ENCODE results near the gene MKRN2OS.

Gene MKRN2OS

GRCh38 chr3:12582730-12583129 is 37.4 kb upstream of the MKRN2OS start:
- TF ChIP-seq NFIC (IDR thresholded peaks at IDR 0.05): no peak
- TF ChIP-seq YY1 (IDR thresholded peaks at IDR 0.05; ENCODE audit: low read depth): no peak

- no peak for TF ChIP-seq YY1 (IDR thresholded peaks at IDR 0.05; ENCODE audit: low read depth)
- TF ChIP-seq TEAD4 (IDR thresholded peaks at IDR 0.05): no peak
- no peak for TF ChIP-seq EP300 (IDR thresholded peaks at IDR 0.05; ENCODE audit: borderline replicate concordance)
- TF ChIP-seq TCF12 (IDR thresholded peaks at IDR 0.05; ENCODE audit: low read depth): no peak
These were observed 34.6 kb upstream of the MKRN2OS start for GRCh38 chr3:12579905-12580304.

GRCh38 chr3:12579456-12579855 is 34.2 kb upstream of the MKRN2OS start:
- TF ChIP-seq TCF12 (IDR thresholded peaks at IDR 0.05; ENCODE audit: low read depth): no peak
- TF ChIP-seq EP300 (IDR thresholded peaks at IDR 0.05; ENCODE audit: borderline replicate concordance): no peak
- no peak for TF ChIP-seq TEAD4 (IDR thresholded peaks at IDR 0.05)
- no peak for TF ChIP-seq MAX (IDR thresholded peaks at IDR 0.05)
- TF ChIP-seq CEBPB (IDR thresholded peaks at IDR 0.05): no peak
- TF ChIP-seq YY1 (IDR thresholded peaks at IDR 0.05; ENCODE audit: low read depth): no peak
- no peak for TF ChIP-seq ZBTB7A (IDR thresholded peaks at IDR 0.05; ENCODE audit: low read depth)
- TF ChIP-seq TAF1 (IDR thresholded peaks at IDR 0.05; ENCODE audit: low read depth): no peak

- TF ChIP-seq CREB1 (IDR thresholded peaks at IDR 0.05; ENCODE audit: low read depth) (no peak), EP300 (IDR thresholded peaks at IDR 0.05; ENCODE audit: borderline replicate concordance) (no peak), TEAD4 (IDR thresholded peaks at IDR 0.05) (no peak), NFIC (IDR thresholded peaks at IDR 0.05) (no peak), YY1 (IDR thresholded peaks at IDR 0.05; ENCODE audit: low read depth) (no peak), ZBTB7A (IDR thresholded peaks at IDR 0.05; ENCODE audit: low read depth) (no peak), USF1 (IDR thresholded peaks at IDR 0.05) (no peak), RAD21 (IDR thresholded peaks at IDR 0.05; ENCODE audit: low read depth) (no peak), TCF12 (IDR thresholded peaks at IDR 0.05; ENCODE audit: low read depth) (no peak), REST (IDR thresholded peaks at IDR 0.05; ENCODE audit: low read depth) (no peak), EGR1 (IDR thresholded peaks at IDR 0.05) (no peak), TAF1 (IDR thresholded peaks at IDR 0.05; ENCODE audit: low read depth) (no peak), CEBPB (IDR thresholded peaks at IDR 0.05) (no peak)
These were observed 33.4 kb upstream of the MKRN2OS start for GRCh38 chr3:12578742-12579141.

GRCh38 chr3:12577379-12577778 is 32.1 kb upstream of the MKRN2OS start:
- TF ChIP-seq RAD21 (IDR thresholded peaks at IDR 0.05; ENCODE audit: low read depth): no peak
- no peak for TF ChIP-seq EGR1 (IDR thresholded peaks at IDR 0.05)
- TF ChIP-seq CEBPB (IDR thresholded peaks at IDR 0.05): no peak
- TF ChIP-seq REST (IDR thresholded peaks at IDR 0.05; ENCODE audit: low read depth): no peak
- no peak for TF ChIP-seq USF1 (IDR thresholded peaks at IDR 0.05)
- no peak for TF ChIP-seq MAX (IDR thresholded peaks at IDR 0.05)
- no peak for TF ChIP-seq EP300 (IDR thresholded peaks at IDR 0.05; ENCODE audit: borderline replicate concordance)
- no peak for TF ChIP-seq FOXM1 (IDR thresholded peaks at IDR 0.05; ENCODE audit: borderline replicate concordance, low read depth)
- TF ChIP-seq TAF1 (IDR thresholded peaks at IDR 0.05; ENCODE audit: low read depth): no peak
- TF ChIP-seq ZBTB7A (IDR thresholded peaks at IDR 0.05; ENCODE audit: low read depth): no peak
- TF ChIP-seq YY1 (IDR thresholded peaks at IDR 0.05; ENCODE audit: low read depth): no peak
- no peak for TF ChIP-seq NFIC (IDR thresholded peaks at IDR 0.05)
- no peak for TF ChIP-seq CREB1 (IDR thresholded peaks at IDR 0.05; ENCODE audit: low read depth)
- TF ChIP-seq TEAD4 (IDR thresholded peaks at IDR 0.05): no peak
- TF ChIP-seq TCF12 (IDR thresholded peaks at IDR 0.05; ENCODE audit: low read depth): no peak

GRCh38 chr3:12574661-12575060 is 29.4 kb upstream of the MKRN2OS start:
- TF ChIP-seq EP300 (IDR thresholded peaks at IDR 0.05; ENCODE audit: borderline replicate concordance) (no peak), TCF12 (IDR thresholded peaks at IDR 0.05; ENCODE audit: low read depth) (no peak), EGR1 (IDR thresholded peaks at IDR 0.05) (no peak), ZBTB7A (IDR thresholded peaks at IDR 0.05; ENCODE audit: low read depth) (no peak), TEAD4 (IDR thresholded peaks at IDR 0.05) (no peak), FOXM1 (IDR thresholded peaks at IDR 0.05; ENCODE audit: borderline replicate concordance, low read depth) (no peak), CREB1 (IDR thresholded peaks at IDR 0.05; ENCODE audit: low read depth) (no peak), USF1 (IDR thresholded peaks at IDR 0.05) (no peak), MAX (IDR thresholded peaks at IDR 0.05) (no peak), TAF1 (IDR thresholded peaks at IDR 0.05; ENCODE audit: low read depth) (no peak), CEBPB (IDR thresholded peaks at IDR 0.05) (no peak), REST (IDR thresholded peaks at IDR 0.05; ENCODE audit: low read depth) (no peak), NFIC (IDR thresholded peaks at IDR 0.05) (no peak), RAD21 (IDR thresholded peaks at IDR 0.05; ENCODE audit: low read depth) (no peak), YY1 (IDR thresholded peaks at IDR 0.05; ENCODE audit: low read depth) (no peak)

All from Ishikawa (cell line).